Heart right ventricle (tissue), 16 donors: ENCODE results near the gene PHEX. TPM values are rescaled to one million over a fixed set of nuclear protein-coding genes. Genes with fewer than 3 reads are reported as not detected.

ENCODE experiments used
- ATAC-seq, 8 donors: fragments of 200-7000 bp; cut with Tn5 transposase; one replicate each; pipeline ENCODE4 v1.9.1; 2020; ENCODE audit warnings: mild to moderate bottlenecking in 8 of 8, moderate library complexity in 8 of 8, moderate number of reproducible peaks in 1 of 8
- DNase-seq, 2 donors: peaks; one replicate each; pipeline ENCODE4 v3.0.0-alpha.2; 2020
- H3K27ac ChIP-seq, 10 donors: fragments of 200-600 bp; sonication (generic) in 2 of 10; one replicate each; pipeline versions ENCODE4 v1.5.0 to v1.8.0; 2020 to 2022; ENCODE audit warnings: mild to moderate bottlenecking in 3 of 10
- H3K27me3 ChIP-seq, 7 donors: fragments of 200-600 bp; one replicate each; pipeline ENCODE4 v1.8.0; 2021 to 2022; ENCODE audit warnings: mild to moderate bottlenecking in 2 of 7
- H3K36me3 ChIP-seq, 9 donors: fragments of 200-600 bp; sonication (generic) in 1 of 9; one replicate each; pipeline versions ENCODE4 v1.5.0 to v1.8.0; 2020 to 2022; ENCODE audit warnings: mild to moderate bottlenecking in 2 of 9
- H3K4me1 ChIP-seq, 9 donors: fragments of 200-600 bp; sonication (generic) in 1 of 9; one replicate each; pipeline versions ENCODE4 v1.5.0 to v1.8.0; 2020 to 2022; ENCODE audit warnings: mild to moderate bottlenecking in 4 of 9
- H3K4me3 ChIP-seq, 10 donors: fragments of 200-600 bp; sonication (generic) in 2 of 10; one replicate each; pipeline versions ENCODE4 v1.5.0 to v1.8.0; 2020 to 2022; ENCODE audit warnings: mild to moderate bottlenecking in 7 of 10, moderate library complexity in 2 of 10
- H3K9me3 ChIP-seq, 11 donors: fragments of 200-600 bp in 10 of 11; sonication (generic) in 2 of 11; one replicate each; pipeline versions ENCODE4 v1.5.0 to v1.8.0; 2013 to 2022; ENCODE audit warnings: mild to moderate bottlenecking in 2 of 11, control low read depth in 1 of 11, moderate library complexity in 1 of 11
- WGBS, 2 donors: extraction: QIAGEN DNeasy Blood & Tissue Kit; methylation state at CpG; one replicate each; pipeline ENCODE4 v1.1.7; 2013; ENCODE audit warnings: inconsistent platforms in 1 of 2; 5-methylcytosine and 5-hydroxymethylcytosine counted together
- intact Hi-C, 10 donors: fragments of 100-400 bp; cut with DNase I; formaldehyde crosslinking; loops; one replicate each; pipeline versions ENCODE4 v1.11.1 to v1.14.2; 2022
- polyA plus RNA-seq, 2 donors: library from polyadenylated mRNA; stranded (reverse); fragments of 200-250 nt; gene quantifications; one replicate each; pipeline ENCODE4 v1.2.3, GENCODE V29; 2013
- total RNA-seq, 10 donors: library from RNA; stranded (reverse); fragmentation: NEBNext Ultra II Directional in 3 of 10; extraction: Animal tissue kit (Norgen Biotek cat#: 25700) in 3 of 10; gene quantifications; one replicate each; pipeline versions ENCODE4 v1.2.1 to v1.2.4, GENCODE V29; 2021 to 2023
- TF ChIP-seq, protein P1 (sequence below), 9 donors: fragments of 200-600 bp; sonication (generic) in 2 of 9; IDR thresholded peaks; one replicate each; pipeline versions ENCODE4 v1.5.0 to v1.8.0; 2021 to 2022; ENCODE audit warnings: antibody characterized with exemption in 9 of 9, mild to moderate bottlenecking in 5 of 9, moderate library complexity in 1 of 9
- donor health status: Arrhythmogenic right ventricular cardiomyopathy.
- donor health status: ischemic (EF 13 %, LVEDD 7.1; RV severe dilation, severe dysfunction).
- donor health status: healthy with polysubstance abuse.
- donor health status: DM: no; HTN: yes; CAD: no.
- donor health status: DM: no; HTN: no; CAD: no.
- donor health status: ischemic (EF 25% LVEDD 6.9; RV normal size, moderate dysfunction).
- donor health status: ischemic (EF 25% LVEDD 5.7; RV mildly dilated, moderate dysfunction).
- donor health status: healthy.
- donor health status: DM: yes; HTN: yes; CAD: no.
- donor health status: Ischemic cardiomyopathy.
- donor health status: ischemic (EF 35%, LVEDD 5.7; RV mildly dilated, moderate dysfunction).
- donor health status: nonischemic (EF 11% LVEDD 7.7; RV severe dilation, severe dysfunction).
- donor health status: DM: yes; HTN: yes; CAD: no.
- donor health status: PGD.
- donor health status: ischemic (EF 29% LVEDD 5.4; RV normal size, mild dysfunction).
- donor health status: nonischemic (EF 23%, LVEDD 6.1; RV moderate dilation, normal function).

PHEX gene
- total and polyA plus RNA-seq, 12 donors = 0.01 to 0.36 (median 0.18) TPM; not detected in 3

DNA sequence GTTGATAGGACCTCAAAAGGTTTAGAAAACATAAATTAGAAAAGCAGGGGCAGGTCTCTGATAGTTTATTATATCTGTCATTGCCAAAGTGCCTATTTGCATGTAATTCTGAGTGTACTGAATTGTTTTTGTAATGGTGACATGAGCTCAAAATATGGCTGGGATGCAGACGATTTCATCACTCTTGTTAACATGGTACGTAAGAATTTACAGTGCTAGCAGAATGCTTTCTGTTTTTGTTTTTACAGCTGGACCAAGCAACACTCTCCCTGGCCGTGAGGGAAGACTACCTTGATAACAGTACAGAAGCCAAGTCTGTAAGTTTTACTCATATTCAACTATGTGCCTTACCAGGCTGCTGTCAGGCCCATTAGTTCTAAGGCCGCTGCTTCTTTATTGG is 58.1 kb downstream of the PHEX start:
- no peak overlapping the region for H3K27ac ChIP-seq
- H3K27me3 ChIP-seq = peaks cover 0 to 6% (median 0%) of the 10 kb centered on the region in 7 donors
- DNase-seq = no peak
- no peak overlapping the region for H3K4me3 ChIP-seq
- 55 to 62% methylated on average over 4 of the region's 4 CpGs for WGBS, 2 donors
- ATAC-seq = no peak
- intact Hi-C loops = no loop called here
- H3K9me3 ChIP-seq = no peaks in the 10 kb centered on the region
- peaks cover 0 to 10% (median 0%) of the 10 kb centered on the region in 9 donors for H3K4me1 ChIP-seq
- H3K36me3 ChIP-seq = no peaks in the 10 kb centered on the region
- TF ChIP-seq, protein P1, sequence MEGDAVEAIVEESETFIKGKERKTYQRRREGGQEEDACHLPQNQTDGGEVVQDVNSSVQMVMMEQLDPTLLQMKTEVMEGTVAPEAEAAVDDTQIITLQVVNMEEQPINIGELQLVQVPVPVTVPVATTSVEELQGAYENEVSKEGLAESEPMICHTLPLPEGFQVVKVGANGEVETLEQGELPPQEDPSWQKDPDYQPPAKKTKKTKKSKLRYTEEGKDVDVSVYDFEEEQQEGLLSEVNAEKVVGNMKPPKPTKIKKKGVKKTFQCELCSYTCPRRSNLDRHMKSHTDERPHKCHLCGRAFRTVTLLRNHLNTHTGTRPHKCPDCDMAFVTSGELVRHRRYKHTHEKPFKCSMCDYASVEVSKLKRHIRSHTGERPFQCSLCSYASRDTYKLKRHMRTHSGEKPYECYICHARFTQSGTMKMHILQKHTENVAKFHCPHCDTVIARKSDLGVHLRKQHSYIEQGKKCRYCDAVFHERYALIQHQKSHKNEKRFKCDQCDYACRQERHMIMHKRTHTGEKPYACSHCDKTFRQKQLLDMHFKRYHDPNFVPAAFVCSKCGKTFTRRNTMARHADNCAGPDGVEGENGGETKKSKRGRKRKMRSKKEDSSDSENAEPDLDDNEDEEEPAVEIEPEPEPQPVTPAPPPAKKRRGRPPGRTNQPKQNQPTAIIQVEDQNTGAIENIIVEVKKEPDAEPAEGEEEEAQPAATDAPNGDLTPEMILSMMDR (IDR thresholded peaks at IDR 0.05) = no peak

DNA sequence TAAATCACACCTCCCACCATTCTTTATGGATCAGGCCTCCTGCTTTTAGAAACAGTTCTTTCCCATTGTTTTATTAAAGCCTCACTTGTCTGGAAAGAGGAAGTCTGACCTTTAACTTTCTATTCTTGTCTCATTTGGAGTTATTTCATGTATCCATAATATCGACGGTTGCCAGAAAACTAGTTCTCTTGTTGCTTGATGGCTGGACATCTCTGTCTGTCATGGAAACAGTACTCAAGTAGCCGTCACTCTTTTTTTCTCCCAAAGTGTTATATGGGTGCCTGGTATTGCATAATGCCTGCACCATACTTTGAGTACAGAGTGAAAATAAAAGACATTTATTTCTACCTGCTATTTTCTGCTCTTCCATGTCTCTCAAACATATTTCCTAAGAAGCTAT is 61.4 kb downstream of the PHEX start:
- Histone ChIP-seq H3K27ac (no peak overlapping the region), H3K9me3 (no peaks in the 10 kb centered on the region)
- 23 to 25% methylated on average over 3 of the region's 3 CpGs for WGBS, 2 donors

DNA sequence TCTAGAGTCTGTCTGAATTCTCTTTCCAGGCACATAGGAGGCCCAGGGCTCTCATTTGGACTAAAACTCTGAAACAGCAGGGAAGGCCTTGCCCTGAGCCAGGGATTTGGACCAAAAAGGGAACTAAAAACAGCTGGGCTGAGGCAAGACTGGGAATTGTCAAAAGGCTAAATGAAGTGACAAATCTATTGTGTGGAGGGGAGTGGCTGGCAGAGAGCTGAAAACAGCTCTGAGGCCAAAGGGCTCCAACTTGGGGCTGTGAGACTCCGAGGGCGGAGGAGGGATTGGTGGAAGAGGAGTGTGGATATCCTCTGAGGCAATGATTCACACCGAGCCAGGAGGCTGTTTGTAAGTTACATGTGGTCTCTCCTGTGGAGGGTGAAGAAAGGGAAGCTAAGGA is 63.2 kb downstream of the PHEX start:
- Histone ChIP-seq H3K27ac (no peak overlapping the region), H3K9me3 (no peaks in the 10 kb centered on the region), H3K27me3 (no peaks in the 10 kb centered on the region), H3K36me3 (no peaks in the 10 kb centered on the region), H3K4me1 (peaks cover 0 to 10% (median 0%) of the 10 kb centered on the region in 9 donors), H3K4me3 (no peak overlapping the region)
- intact Hi-C loops = no loop called here
- 59 to 61% methylated on average over 3 of the region's 3 CpGs for WGBS, 2 donors
- DNase-seq (peak in 1 of 2 donors; percentile 6), ATAC-seq (peak; percentile 29 to 86 (median 58))
- TF ChIP-seq, protein P1 (IDR thresholded peaks at IDR 0.05) = no peak

More for the DNA sequence above, 61.4 kb downstream of the PHEX start:
- no peak for DNase-seq
- ATAC-seq = no peak
- Histone ChIP-seq H3K36me3 (no peaks in the 10 kb centered on the region), H3K27me3 (no peaks in the 10 kb centered on the region), H3K4me1 (peaks cover 0 to 10% (median 0%) of the 10 kb centered on the region in 9 donors), H3K4me3 (no peak overlapping the region)
- TF ChIP-seq, protein P1 (IDR thresholded peaks at IDR 0.05) = no peak
- intact Hi-C loops = no loop called here

DNA sequence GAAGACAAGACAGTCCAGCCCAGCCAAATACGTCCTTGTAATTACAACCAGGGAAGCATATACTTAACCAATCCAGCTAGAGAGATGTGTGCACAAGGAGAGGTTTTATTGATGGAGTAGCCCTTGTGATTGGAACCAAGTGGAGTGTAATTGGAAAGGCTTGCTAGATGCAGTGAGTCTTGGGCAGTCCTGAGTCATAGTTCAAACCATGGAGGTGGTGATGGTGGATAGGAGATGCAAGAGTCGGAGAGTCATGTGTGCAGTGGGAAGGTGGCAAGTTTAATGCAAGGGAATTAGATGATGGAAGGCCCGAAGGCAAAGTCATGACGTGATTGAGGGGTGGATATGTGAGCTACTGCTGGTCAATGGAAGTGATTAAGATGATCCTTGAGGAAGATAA is 63.7 kb downstream of the PHEX start:
- DNase-seq (no peak), ATAC-seq (no peak)
- H3K27ac ChIP-seq = no peak overlapping the region
- peaks cover 0 to 10% (median 0%) of the 10 kb centered on the region in 9 donors for H3K4me1 ChIP-seq
- H3K4me3 ChIP-seq = no peak overlapping the region
- no peaks in the 10 kb centered on the region for H3K27me3 ChIP-seq
- no peaks in the 10 kb centered on the region for H3K9me3 ChIP-seq
- intact Hi-C loops = no loop called here
- H3K36me3 ChIP-seq = no peaks in the 10 kb centered on the region
- TF ChIP-seq, protein P1 (IDR thresholded peaks at IDR 0.05) = no peak
- 90 to 95% methylated on average over 4 of the region's 4 CpGs for WGBS, 2 donors
